MCF 10A (cell line): Measurements from ENCODE around the gene ARNT2. TPM values are rescaled to one million over a fixed set of nuclear protein-coding genes. Genes with fewer than 3 reads are reported as not detected.

Source experiments
- BruUV-seq: library from RNA; stranded (reverse); fragments of 400-500 nt; replicated peaks from 2 replicates; lab custom pipeline; 2021; lab: Mats Ljungman, UMichigan
- CTCF ChIA-PET: fragments of 300-600 bp; sonication (Branson Sonifier 250); formaldehyde crosslinking; extraction: SDS; loops from one replicate; lab custom pipeline; 2021; ENCODE audit warnings: antibody characterized with exemption, inconsistent platforms; lab: Yijun Ruan, JAX
- POLR2A ChIA-PET: fragments of 300-600, 350-650 bp; sonication (Branson Sonifier 250); formaldehyde crosslinking; extraction: SDS; loops from one replicate; lab custom pipeline; 2020; ENCODE audit warnings: antibody characterized with exemption, inconsistent platforms; lab: Yijun Ruan, JAX
- DNase-seq: peaks from one replicate; pipeline ENCODE4 v3.0.0-alpha.2; 2018; ENCODE audit not compliant: unreplicated experiment
- H3K27ac Mint-ChIP-seq: one replicate; pipeline ENCODE4 v1.8.0; 2022; ENCODE audit warnings: mild to moderate bottlenecking, low read depth, mixed read lengths; ENCODE audit not compliant: unreplicated experiment
- H3K27me3 Mint-ChIP-seq: one replicate; pipeline ENCODE4 v1.8.0; 2022; ENCODE audit warnings: mixed read lengths; ENCODE audit not compliant: insufficient read depth, unreplicated experiment
- H3K36me3 Mint-ChIP-seq: one replicate; pipeline ENCODE4 v1.8.0; 2022; ENCODE audit warnings: mild to moderate bottlenecking, moderate library complexity, mixed read lengths; ENCODE audit not compliant: insufficient read depth, unreplicated experiment
- H3K4me1 Mint-ChIP-seq: one replicate; pipeline ENCODE4 v1.8.0; 2022; ENCODE audit warnings: mixed read lengths; ENCODE audit not compliant: insufficient read depth, unreplicated experiment
- H3K4me3 Mint-ChIP-seq: one replicate; pipeline ENCODE4 v1.8.0; 2022; ENCODE audit warnings: mild to moderate bottlenecking, moderate library complexity, mixed read lengths; ENCODE audit not compliant: unreplicated experiment
- H3K9me3 Mint-ChIP-seq: one replicate; pipeline ENCODE4 v1.8.0; 2022; ENCODE audit warnings: mixed read lengths; ENCODE audit not compliant: unreplicated experiment
- intact Hi-C: fragments of 100-400 bp; cut with micrococcal nuclease; formaldehyde crosslinking; loops from 2 replicates; pipeline ENCODE4 v1.14.1; 2022
- total RNA-seq: library from RNA; stranded (reverse); gene quantifications from 2 replicates; pipeline ENCODE4 v1.2.3, GENCODE V29; 2022
- TF ChIP-seq, protein P1 (sequence below): fragments of 200-600 bp; IDR thresholded peaks from one replicate; pipeline ENCODE4 v1.8.0; 2022; ENCODE audit warnings: antibody characterized with exemption, mild to moderate bottlenecking; ENCODE audit not compliant: unreplicated experiment

The ARNT2 gene
- total RNA-seq, 1 experiment from 2014 or later: 1.6 TPM

GRCh38 chr15:80449825-80450224 is 45.6 kb downstream of the ARNT2 start:
- TF ChIP-seq, protein P1, sequence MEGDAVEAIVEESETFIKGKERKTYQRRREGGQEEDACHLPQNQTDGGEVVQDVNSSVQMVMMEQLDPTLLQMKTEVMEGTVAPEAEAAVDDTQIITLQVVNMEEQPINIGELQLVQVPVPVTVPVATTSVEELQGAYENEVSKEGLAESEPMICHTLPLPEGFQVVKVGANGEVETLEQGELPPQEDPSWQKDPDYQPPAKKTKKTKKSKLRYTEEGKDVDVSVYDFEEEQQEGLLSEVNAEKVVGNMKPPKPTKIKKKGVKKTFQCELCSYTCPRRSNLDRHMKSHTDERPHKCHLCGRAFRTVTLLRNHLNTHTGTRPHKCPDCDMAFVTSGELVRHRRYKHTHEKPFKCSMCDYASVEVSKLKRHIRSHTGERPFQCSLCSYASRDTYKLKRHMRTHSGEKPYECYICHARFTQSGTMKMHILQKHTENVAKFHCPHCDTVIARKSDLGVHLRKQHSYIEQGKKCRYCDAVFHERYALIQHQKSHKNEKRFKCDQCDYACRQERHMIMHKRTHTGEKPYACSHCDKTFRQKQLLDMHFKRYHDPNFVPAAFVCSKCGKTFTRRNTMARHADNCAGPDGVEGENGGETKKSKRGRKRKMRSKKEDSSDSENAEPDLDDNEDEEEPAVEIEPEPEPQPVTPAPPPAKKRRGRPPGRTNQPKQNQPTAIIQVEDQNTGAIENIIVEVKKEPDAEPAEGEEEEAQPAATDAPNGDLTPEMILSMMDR: no peak
- POLR2A ChIA-PET: interaction anchor here (1.4 kb wide), 1 partner anchor 13 kb away, joined by 5 read pairs; no protein-coding TSS in a partner anchor
- Mint-ChIP-seq H3K27me3 (no peaks in the 10 kb centered on the region), H3K9me3 (no peaks in the 10 kb centered on the region), H3K4me1 (no peaks in the 10 kb centered on the region), H3K36me3 (no peaks in the 10 kb centered on the region), H3K4me3 (no peak overlapping the region), H3K27ac (no peak overlapping the region)
- DNase-seq: no peak
- intact Hi-C loops: loop anchor here (10.0 kb wide), 1 partner anchor 655 kb away; no protein-coding TSS in a partner anchor
- CTCF ChIA-PET: interaction anchor here (0.6 to 2.4 kb wide), 7 partner anchors 25 to 1113 kb away, joined by 3 to 11 read pairs (median 4); partner anchors contain the start of gene CEMIP
- BruUV-seq: no TSS peak

DNA sequence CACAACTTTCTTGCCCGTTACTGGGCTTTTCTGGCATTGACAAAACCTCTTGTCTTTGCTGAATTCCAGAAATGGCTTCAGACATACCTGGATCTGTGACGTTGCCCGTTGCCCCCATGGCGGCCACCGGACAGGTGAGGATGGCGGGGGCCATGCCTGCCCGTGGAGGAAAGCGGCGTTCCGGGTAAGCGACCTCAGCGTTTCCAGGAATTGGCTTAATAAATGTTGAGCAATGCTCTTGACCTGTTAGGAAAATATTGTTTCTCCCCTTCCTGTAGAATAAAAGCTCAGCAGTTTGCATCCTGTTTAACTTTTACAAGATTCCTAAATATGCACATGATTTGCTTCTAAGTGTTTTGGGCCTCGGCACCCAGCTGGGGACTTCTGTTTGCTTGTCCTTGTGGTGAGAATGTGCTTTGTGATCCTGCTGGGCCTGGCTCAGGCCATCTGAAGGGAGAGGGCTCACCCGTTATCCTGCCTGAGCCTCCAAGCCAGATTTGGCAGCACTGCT is 46.7 kb downstream of the ARNT2 start:
- Mint-ChIP-seq H3K4me1 (peaks cover 9% of the 10 kb centered on the region), H3K36me3 (no peaks in the 10 kb centered on the region), H3K4me3 (no peak overlapping the region), H3K27me3 (no peaks in the 10 kb centered on the region), H3K9me3 (no peaks in the 10 kb centered on the region), H3K27ac (no peak overlapping the region)
- intact Hi-C loops: loop anchor here (10.0 kb wide), 1 partner anchor 654 kb away; no protein-coding TSS in a partner anchor
- TF ChIP-seq, protein P1: no peak
- POLR2A ChIA-PET: no interaction called here
- no peak for DNase-seq
- CTCF ChIA-PET: interaction anchor here (0.8 to 2.4 kb wide), 3 partner anchors 519 to 815 kb away, joined by 4 to 11 read pairs (median 6); no protein-coding TSS in a partner anchor
- no TSS peak for BruUV-seq

GRCh38 chr15:80452166-80452565 is 48.0 kb downstream of the ARNT2 start:
- no peaks in the 10 kb centered on the region for H3K27me3 Mint-ChIP-seq
- ChIA-PET POLR2A (no interaction called here), CTCF (interaction anchor here (0.6 to 1.1 kb wide), 3 partner anchors 325 to 522 kb away, joined by 3 to 4 read pairs (median 3); no protein-coding TSS in a partner anchor)
- H3K27ac Mint-ChIP-seq: no peak overlapping the region
- no peaks in the 10 kb centered on the region for H3K9me3 Mint-ChIP-seq
- peaks cover 13% of the 10 kb centered on the region for H3K4me1 Mint-ChIP-seq
- TF ChIP-seq, protein P1: no peak
- BruUV-seq: no TSS peak
- no peaks in the 10 kb centered on the region for H3K36me3 Mint-ChIP-seq
- no peak overlapping the region for H3K4me3 Mint-ChIP-seq
- intact Hi-C loops: loop anchor here (10.0 kb wide), 1 partner anchor 653 kb away; no protein-coding TSS in a partner anchor
- DNase-seq: no peak

DNA sequence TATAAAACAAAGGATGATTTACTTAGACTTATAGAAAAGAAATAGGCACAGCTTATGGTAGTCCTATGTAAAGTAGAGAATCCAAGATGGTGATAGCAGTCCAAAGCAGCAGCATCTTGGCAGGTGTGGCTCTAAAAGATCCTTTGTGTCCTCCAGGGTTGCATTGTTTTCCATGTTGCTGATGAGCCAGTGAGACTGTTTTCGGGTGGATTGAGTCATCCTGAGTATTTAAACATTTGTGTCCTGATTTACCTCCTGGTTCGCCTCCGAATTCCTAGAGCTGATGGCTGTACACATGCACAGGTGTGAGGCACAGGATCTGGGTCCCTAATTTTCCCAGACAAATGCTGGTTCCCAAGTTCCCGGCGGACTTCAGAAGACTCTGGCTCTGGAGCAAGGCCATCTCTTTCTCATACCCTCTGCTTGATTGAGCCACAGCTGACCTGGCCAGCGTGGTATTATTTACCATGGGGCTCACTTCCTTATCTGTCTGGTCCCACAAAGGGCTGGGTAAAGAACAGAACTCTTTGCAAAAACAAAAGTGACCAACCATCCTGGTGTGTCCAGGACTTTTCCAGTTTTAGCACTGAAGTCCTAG is 51.0 kb downstream of the ARNT2 start:
- intact Hi-C loops: loop anchor here (1.0 to 10.0 kb wide), 6 partner anchors 205 to 812 kb away; partner anchors contain the start of genes ABHD17C and CEMIP
- TF ChIP-seq, protein P1: no peak
- POLR2A ChIA-PET: interaction anchor here (0.7 to 2.0 kb wide), 6 partner anchors 19 to 514 kb away, joined by 3 to 6 read pairs (median 4); no protein-coding TSS in a partner anchor
- Mint-ChIP-seq H3K36me3 (no peaks in the 10 kb centered on the region), H3K9me3 (no peaks in the 10 kb centered on the region), H3K4me3 (no peak overlapping the region), H3K4me1 (peaks cover 13% of the 10 kb centered on the region), H3K27ac (no peak overlapping the region), H3K27me3 (no peaks in the 10 kb centered on the region)
- peak; percentile 2 for DNase-seq
- CTCF ChIA-PET: interaction anchor here (0.6 to 7.6 kb wide), 38 partner anchors 8 to 810 kb away, joined by 3 to 86 read pairs (median 4); partner anchors contain the start of gene CEMIP
- BruUV-seq: no TSS peak
